KOPT-K1 (cell line): ENCODE results near the gene SEPTIN10.

Source experiments
- H3K27ac ChIP-seq: fragments of 200-600 bp; sonication (generic); 2 replicates; pipeline ENCODE4 v1.5.1; 2016; ENCODE audit warnings: antibody characterized with exemption, mild to moderate bottlenecking, low read depth, low read length; ENCODE audit not compliant: poor library complexity, severe bottlenecking
- H3K36me3 ChIP-seq: fragments of 200-600 bp; sonication (generic); 2 replicates; pipeline ENCODE4 v1.5.1; 2017; ENCODE audit warnings: antibody characterized with exemption, mild to moderate bottlenecking, low read length, moderate library complexity; ENCODE audit not compliant: insufficient read depth
- H3K9me3 ChIP-seq: fragments of 200-600 bp; sonication (generic); 2 replicates; pipeline ENCODE4 v1.5.1; 2017; ENCODE audit warnings: antibody characterized with exemption, low read length, mild to moderate bottlenecking; ENCODE audit not compliant: insufficient read depth, poor library complexity, severe bottlenecking

The SEPTIN10 gene

DNA sequence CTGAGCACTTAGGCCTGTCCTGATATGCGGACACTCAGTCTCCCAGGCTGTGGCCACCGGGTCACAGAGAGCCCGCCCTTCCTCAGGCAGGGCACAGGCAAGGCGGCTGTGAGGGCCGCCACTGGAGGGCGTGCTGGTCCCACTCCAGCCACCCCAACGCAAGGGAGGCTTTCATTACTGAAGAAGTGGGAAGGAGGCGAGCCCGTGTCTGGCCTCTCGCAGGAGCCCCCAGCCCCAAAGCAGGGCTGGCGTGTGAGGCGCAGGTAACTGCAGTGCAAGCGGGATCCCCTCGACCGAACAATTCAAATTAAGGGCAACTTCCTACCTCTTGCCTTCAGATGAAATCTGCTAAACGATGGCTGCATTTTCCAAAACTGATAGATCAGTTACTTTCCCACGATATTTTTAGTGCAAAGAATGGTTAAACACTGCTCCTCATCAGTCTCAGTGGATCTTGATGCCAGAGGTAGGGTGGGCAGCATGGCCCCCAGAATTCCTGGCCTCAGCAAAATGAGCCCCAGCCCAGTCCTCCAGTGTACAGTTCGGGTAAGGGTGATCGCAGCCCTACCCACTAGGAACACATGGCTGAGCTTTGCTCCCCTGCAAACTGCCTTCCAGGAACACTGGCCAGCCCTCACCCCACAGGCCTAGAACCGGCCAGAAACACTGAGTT, 97.2 kb downstream of the SEPTIN10 start:
- H3K9me3 ChIP-seq = no peaks in the 10 kb centered on the region
- H3K27ac ChIP-seq = no peak overlapping the region
- no peaks in the 10 kb centered on the region for H3K36me3 ChIP-seq

GRCh38 chr2:109514857-109515256, 98.9 kb downstream of the SEPTIN10 start:
- H3K36me3 ChIP-seq = no peaks in the 10 kb centered on the region
- H3K27ac ChIP-seq = no peak overlapping the region
- H3K9me3 ChIP-seq = no peaks in the 10 kb centered on the region

GRCh38 chr2:109513749-109514588, 99.8 kb downstream of the SEPTIN10 start:
- no peaks in the 10 kb centered on the region for H3K36me3 ChIP-seq
- H3K27ac ChIP-seq = no peak overlapping the region
- no peaks in the 10 kb centered on the region for H3K9me3 ChIP-seq

DNA sequence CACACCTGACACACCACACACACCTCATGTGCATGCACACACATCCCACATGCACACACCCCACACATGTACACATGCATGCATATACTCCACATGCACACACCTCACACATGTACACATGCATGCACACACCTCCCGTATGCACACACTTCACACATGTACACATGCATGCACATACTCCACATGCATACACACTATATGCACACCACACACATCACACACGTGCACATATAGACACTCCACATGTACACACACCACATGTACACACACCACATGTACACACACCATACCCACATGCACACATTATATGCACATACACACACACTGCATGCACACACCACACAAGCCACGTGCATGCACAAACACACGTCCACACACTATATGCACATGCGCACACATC, 100.5 kb downstream of the SEPTIN10 start:
- Histone ChIP-seq H3K27ac (no peak overlapping the region), H3K9me3 (no peaks in the 10 kb centered on the region), H3K36me3 (no peaks in the 10 kb centered on the region)

GRCh38 chr2:109512076-109512475, 101.7 kb downstream of the SEPTIN10 start:
- no peaks in the 10 kb centered on the region for H3K9me3 ChIP-seq
- no peak overlapping the region for H3K27ac ChIP-seq
- no peaks in the 10 kb centered on the region for H3K36me3 ChIP-seq

GRCh38 chr2:109511168-109511567, 102.6 kb downstream of the SEPTIN10 start:
- Histone ChIP-seq H3K9me3 (no peaks in the 10 kb centered on the region), H3K27ac (no peak overlapping the region), H3K36me3 (no peaks in the 10 kb centered on the region)

DNA sequence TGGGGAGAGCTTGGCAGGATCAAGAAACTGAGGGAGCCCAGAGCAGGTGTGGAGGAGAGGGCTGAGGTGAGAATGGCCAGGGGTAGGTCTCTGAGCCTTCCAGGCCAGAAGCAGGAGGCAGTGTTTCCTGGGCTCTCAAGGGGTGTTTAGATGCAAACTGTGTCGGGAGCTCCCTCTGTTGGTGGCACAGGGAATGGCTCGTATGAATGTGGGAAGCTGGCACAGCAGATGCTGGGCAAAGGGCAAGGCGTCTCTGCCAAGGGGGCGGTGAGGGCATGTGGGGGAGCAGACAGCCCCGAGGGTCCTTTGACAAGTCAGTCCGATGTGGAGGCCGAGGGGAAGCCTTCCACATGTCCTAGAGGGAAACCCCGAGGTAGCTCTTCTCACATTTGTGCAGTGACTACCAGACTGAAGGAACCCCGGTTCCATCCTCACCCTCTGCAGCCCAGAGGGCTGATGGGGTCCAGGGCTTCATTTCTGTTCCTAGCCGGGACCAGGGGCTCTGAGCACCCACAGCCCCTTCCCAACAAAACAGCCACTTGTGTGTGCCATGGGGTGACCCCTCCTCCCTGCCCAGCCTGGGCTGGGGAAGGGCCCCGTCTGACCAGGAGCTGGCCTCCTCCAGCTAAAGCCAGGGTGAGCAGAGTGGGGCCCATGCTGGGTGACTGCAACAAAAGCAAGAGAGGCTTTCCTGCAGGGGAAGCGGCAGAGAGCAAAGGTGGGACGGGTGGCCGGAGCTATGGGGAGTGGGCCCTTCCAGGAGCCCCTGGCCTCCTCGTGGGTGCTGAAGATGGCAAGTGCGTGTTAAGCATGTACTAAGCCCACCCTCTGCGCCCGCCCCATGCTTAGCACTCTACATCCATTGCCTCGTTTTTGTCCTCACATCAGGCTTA, 103.4 kb downstream of the SEPTIN10 start:
- Histone ChIP-seq H3K27ac (no peak overlapping the region), H3K36me3 (no peaks in the 10 kb centered on the region), H3K9me3 (no peaks in the 10 kb centered on the region)

DNA sequence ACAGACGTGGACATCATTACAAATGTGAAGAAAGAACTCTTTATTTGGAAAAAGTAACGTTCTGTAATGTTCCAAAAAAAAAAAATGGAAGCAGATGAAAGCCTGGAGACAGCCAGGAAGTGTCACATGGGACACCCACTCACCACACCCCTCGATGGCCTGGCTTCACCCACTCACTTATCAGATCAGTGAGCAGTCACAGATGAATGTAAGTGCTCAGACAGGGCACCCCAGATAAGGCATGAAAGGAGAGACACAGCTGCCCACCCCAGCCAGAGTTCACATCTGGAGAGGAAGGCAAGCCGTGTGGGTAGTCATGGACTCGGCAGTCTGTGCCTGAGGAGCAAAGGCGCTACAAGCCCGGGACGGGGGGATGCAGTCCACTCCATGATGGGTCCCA, 105.2 kb downstream of the SEPTIN10 start:
- no peaks in the 10 kb centered on the region for H3K36me3 ChIP-seq
- no peaks in the 10 kb centered on the region for H3K9me3 ChIP-seq
- no peak overlapping the region for H3K27ac ChIP-seq

GRCh38 chr2:109507828-109508227, 105.9 kb downstream of the SEPTIN10 start:
- no peak overlapping the region for H3K27ac ChIP-seq
- H3K9me3 ChIP-seq = no peaks in the 10 kb centered on the region
- H3K36me3 ChIP-seq = no peaks in the 10 kb centered on the region

- Histone ChIP-seq H3K36me3 (no peaks in the 10 kb centered on the region), H3K27ac (no peak overlapping the region), H3K9me3 (no peaks in the 10 kb centered on the region)
Measured at GRCh38 chr2:109507217-109507616, 106.5 kb downstream of the SEPTIN10 start.

DNA sequence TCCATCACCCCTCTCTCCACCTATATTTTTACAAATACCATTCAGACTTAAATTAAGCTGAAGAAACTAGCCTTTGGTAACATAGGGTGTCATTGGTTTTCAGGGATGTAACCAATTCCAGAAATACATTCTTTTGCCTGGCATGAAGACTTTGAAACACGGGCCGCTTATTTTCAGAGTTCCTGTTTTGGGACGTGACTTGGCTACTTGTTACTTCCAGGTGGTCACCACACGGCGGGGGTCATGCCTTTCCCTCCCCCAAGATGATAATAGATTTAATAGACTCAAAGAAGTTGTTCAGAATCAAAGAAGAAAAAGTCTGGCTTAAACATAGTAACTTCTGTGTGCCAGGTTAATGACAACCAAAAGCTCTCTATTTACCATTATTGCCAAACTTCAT, 110.6 kb downstream of the SEPTIN10 start:
- Histone ChIP-seq H3K36me3 (no peaks in the 10 kb centered on the region), H3K9me3 (no peaks in the 10 kb centered on the region), H3K27ac (no peak overlapping the region)

GRCh38 chr2:109501461-109501860, 112.3 kb downstream of the SEPTIN10 start:
- Histone ChIP-seq H3K9me3 (no peaks in the 10 kb centered on the region), H3K36me3 (no peaks in the 10 kb centered on the region), H3K27ac (no peak overlapping the region)

DNA sequence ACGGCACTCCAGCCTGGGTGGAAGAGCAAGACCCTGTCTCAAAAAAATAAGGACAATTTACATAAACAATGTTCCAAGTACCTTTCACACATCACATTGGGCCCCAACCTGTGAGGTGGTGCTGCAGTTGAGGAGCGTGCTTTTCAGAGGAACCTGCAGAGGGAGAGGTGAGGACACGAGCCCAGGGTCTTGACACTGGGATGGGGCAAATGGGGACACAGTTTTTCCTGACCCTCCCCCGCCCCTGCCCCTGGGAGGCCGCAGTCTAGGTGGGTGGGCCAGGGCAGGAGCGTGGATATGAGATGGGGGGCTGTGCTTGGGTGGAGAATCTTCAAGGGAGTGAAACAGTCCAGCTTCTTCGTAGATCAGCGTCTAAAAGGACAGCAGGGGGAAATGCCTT, 112.9 kb downstream of the SEPTIN10 start:
- Histone ChIP-seq H3K27ac (no peak overlapping the region), H3K36me3 (no peaks in the 10 kb centered on the region)

GRCh38 chr2:109499566-109499965, 114.2 kb downstream of the SEPTIN10 start:
- Histone ChIP-seq H3K36me3 (no peaks in the 10 kb centered on the region), H3K9me3 (no peaks in the 10 kb centered on the region), H3K27ac (no peak overlapping the region)

More for the DNA sequence above, 112.9 kb downstream of the SEPTIN10 start:
- no peaks in the 10 kb centered on the region for H3K9me3 ChIP-seq

DNA sequence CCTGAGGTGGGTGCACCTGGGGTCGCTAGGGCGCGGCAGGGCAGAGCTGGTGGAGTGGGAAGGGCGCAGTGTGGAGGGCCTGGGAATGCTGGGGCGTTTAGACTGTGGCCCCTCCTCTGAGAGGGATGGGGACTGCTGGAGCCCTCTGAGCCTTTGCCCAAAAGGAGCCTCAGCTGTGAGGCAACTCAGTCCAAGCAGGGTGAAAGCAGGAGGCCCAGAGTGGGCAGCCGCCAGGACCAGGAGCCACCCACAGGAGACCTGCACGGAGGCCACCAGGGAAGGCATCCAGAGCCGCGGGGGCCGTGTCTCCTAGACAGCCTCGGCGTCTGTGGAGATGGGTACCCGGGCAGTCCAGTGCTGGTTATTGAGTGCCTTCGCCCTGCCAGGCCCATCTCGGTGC, 114.9 kb downstream of the SEPTIN10 start:
- H3K36me3 ChIP-seq = no peaks in the 10 kb centered on the region
- no peak overlapping the region for H3K27ac ChIP-seq
- H3K9me3 ChIP-seq = no peaks in the 10 kb centered on the region
